IPS-20b (cell line): Measurements from ENCODE around the gene POLE2.
"Not testable (repeated sequence)": the region's sequence is repeated elsewhere in the genome, so short reads cannot be mapped to it uniquely, and the experiment has no call there.

Experiments
- H3K27ac ChIP-seq: one replicate; pipeline ENCODE4 v1.5.1; 2013; ENCODE audit warnings: low read length
- H3K27me3 ChIP-seq: 2 replicates; pipeline ENCODE4 v1.6.1; 2013; ENCODE audit warnings: mild to moderate bottlenecking, low read length, inconsistent platforms; ENCODE audit not compliant: insufficient read depth
- H3K36me3 ChIP-seq: 2 replicates; pipeline ENCODE4 v1.6.1; 2013; ENCODE audit warnings: low read depth, mild to moderate bottlenecking, inconsistent platforms, low read length, moderate library complexity; ENCODE audit not compliant: insufficient read depth
- H3K4me1 ChIP-seq: 2 replicates; pipeline ENCODE4 v1.6.1; 2013; ENCODE audit warnings: mild to moderate bottlenecking, control low read depth, inconsistent platforms, low read length, moderate library complexity; ENCODE audit not compliant: insufficient read depth
- H3K4me3 ChIP-seq: 2 replicates; pipeline ENCODE4 v1.5.1; 2013; ENCODE audit warnings: mild to moderate bottlenecking, low read length, inconsistent platforms
- H3K9ac ChIP-seq: 2 replicates; pipeline ENCODE4 v1.6.1; 2013; ENCODE audit warnings: low read depth, mild to moderate bottlenecking, inconsistent platforms, low read length, moderate library complexity
- H3K9me3 ChIP-seq: 2 replicates; pipeline ENCODE4 v1.6.1; 2013; ENCODE audit warnings: mild to moderate bottlenecking, low read depth, low read length, inconsistent platforms; ENCODE audit not compliant: insufficient read depth

Gene POLE2

DNA sequence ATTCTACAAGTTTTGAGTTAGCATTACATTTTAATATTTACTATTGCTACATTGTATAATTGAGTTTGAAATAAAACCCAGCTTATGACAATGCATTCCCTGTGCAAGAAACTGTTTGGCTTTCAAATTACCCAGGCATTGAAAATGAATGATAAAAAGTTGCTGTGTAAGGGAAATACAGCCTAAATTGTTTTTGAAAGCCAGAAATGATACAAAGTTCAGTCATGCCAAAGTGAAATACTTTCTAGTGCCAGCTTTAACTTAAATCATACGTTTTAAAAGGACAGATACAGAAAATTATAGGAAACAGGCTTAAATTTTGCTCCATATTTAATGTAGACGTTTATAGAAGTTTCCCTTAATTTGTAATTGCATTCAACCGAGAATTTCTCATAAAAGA is 64.6 kb downstream of the POLE2 start:
- H3K27ac ChIP-seq, result no peak overlapping the region
- peak overlapping the region; percentile 99; the same call in 1 of the 2 replicates for H3K4me3 ChIP-seq
- H3K4me1 ChIP-seq, result 0 out of 2 replicates have a peak, but pooled peaks cover 4% of the 10 kb centered on the region

GRCh38 chr14:49622022-49622607 is 65.9 kb downstream of the POLE2 start:
- no peak overlapping the region; the same call in 1 of the 2 replicates for H3K9ac ChIP-seq
- H3K4me3 ChIP-seq, result peak overlapping the region; percentile 99
- H3K27ac ChIP-seq, result no peak overlapping the region

More for the DNA sequence above, 64.6 kb downstream of the POLE2 start:
- no peak overlapping the region for H3K9ac ChIP-seq
- no peaks in the 10 kb centered on the region for H3K9me3 ChIP-seq
- no peaks in the 10 kb centered on the region for H3K27me3 ChIP-seq
- peaks cover 48% of the 10 kb centered on the region for H3K36me3 ChIP-seq

GRCh38 chr14:49621114-49621881 is 66.7 kb downstream of the POLE2 start:
- Histone ChIP-seq H3K4me3 (peak overlapping the region; percentile 99), H3K36me3 (peaks cover 40% of the 10 kb centered on the region), H3K9ac (peak overlapping the region; percentile 66; the same call in 1 of the 2 replicates), H3K9me3 (no peaks in the 10 kb centered on the region), H3K4me1 (0 out of 2 replicates have a peak, but pooled peaks cover 4% of the 10 kb centered on the region), H3K27me3 (no peaks in the 10 kb centered on the region), H3K27ac (no peak overlapping the region)

More at GRCh38 chr14:49622022-49622607, 65.9 kb downstream of the POLE2 start:
- Histone ChIP-seq H3K36me3 (peaks cover 49% of the 10 kb centered on the region), H3K4me1 (0 out of 2 replicates have a peak, but pooled peaks cover 4% of the 10 kb centered on the region), H3K27me3 (no peaks in the 10 kb centered on the region), H3K9me3 (no peaks in the 10 kb centered on the region)

DNA sequence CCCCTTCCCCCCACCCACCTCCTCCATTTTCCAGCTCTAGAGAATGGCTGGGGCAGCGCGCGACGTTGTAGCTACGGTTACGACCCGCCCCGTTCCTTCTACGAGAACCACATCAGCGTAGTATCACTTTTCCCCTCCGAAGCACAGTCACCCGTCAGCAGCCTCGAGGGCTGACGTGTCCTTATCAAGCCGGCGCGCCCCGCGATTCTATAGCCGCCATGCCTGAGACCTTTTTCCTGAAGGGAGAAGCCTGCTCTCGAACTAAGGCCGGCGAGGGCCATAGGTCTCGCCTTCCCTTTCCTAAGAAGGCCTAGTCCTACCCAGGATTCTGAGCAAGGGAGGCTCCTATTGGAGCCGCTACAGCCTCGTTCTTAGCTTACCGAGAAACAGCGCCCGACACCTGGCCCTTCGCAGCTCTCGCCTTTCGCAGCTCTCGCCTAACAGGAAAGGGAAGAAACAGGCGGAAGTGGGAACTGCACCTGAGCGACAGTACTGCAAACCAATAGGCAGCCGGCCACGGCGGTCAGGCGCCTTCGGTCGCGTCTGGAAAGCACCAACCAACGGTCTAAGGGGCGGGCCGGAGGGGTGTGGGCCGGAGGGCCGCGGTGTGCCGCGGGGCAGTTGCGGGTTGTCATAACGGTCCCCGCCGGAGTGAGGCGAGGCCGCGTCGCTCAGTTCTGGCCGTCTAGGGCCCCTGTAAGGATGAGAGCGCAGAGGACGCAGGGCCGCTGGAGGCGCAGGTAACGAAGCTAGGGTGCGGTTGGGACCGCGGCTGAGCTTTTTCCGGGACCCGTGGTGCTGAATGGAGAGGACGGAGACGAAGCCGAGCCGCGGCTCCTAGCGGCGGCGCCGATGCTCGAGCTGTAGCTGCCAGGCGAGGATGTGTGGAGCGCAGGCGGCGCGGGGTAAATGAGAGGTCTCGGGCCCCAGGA is 67.6 kb downstream of the POLE2 start, which contains the start of the genes MGAT2 and RPL36AL:
TSS of gene MGAT2 (plus strand) at position 618 of the 932 bp plus-strand sequence. CDS start 470 bp downstream, outside the sequence.
TSS of gene RPL36AL (minus strand) at position 445 of the 932 bp plus-strand sequence. CDS start 1,522 bp downstream, outside the sequence.
- 0 out of 2 replicates have a peak, but pooled peaks cover 4% of the 10 kb centered on the region for H3K4me1 ChIP-seq
- peak within 1 kb of the TSS; percentile 99 for H3K4me3 ChIP-seq
- H3K27ac ChIP-seq, result peak within 1 kb of the TSS; percentile 86
- H3K27me3 ChIP-seq, result no peaks in the 10 kb centered on the region
- peaks cover 32% of the 10 kb centered on the region for H3K36me3 ChIP-seq
- no peaks in the 10 kb centered on the region for H3K9me3 ChIP-seq
- H3K9ac ChIP-seq, result peak within 1 kb of the TSS; percentile 97

GRCh38 chr14:49619730-49620129 is 68.3 kb downstream of the POLE2 start:
- H3K4me3 ChIP-seq, result peak overlapping the region; percentile 99
- peak overlapping the region; percentile 97 for H3K9ac ChIP-seq
- H3K36me3 ChIP-seq, result peaks cover 25% of the 10 kb centered on the region
- 0 out of 2 replicates have a peak, but pooled peaks cover 4% of the 10 kb centered on the region for H3K4me1 ChIP-seq
- H3K9me3 ChIP-seq, result no peaks in the 10 kb centered on the region
- H3K27ac ChIP-seq, result peak overlapping the region; percentile 86
- no peaks in the 10 kb centered on the region for H3K27me3 ChIP-seq

GRCh38 chr14:49619273-49619672 is 68.7 kb downstream of the POLE2 start:
- H3K36me3 ChIP-seq, result peaks cover 30% of the 10 kb centered on the region
- H3K9ac ChIP-seq, result peak overlapping the region; percentile 97
- H3K4me1 ChIP-seq, H3K27me3 ChIP-seq, H3K9me3 ChIP-seq: not testable (repeated sequence)
- H3K27ac ChIP-seq, result peak overlapping the region; percentile 86
- peak overlapping the region; percentile 99 for H3K4me3 ChIP-seq

DNA sequence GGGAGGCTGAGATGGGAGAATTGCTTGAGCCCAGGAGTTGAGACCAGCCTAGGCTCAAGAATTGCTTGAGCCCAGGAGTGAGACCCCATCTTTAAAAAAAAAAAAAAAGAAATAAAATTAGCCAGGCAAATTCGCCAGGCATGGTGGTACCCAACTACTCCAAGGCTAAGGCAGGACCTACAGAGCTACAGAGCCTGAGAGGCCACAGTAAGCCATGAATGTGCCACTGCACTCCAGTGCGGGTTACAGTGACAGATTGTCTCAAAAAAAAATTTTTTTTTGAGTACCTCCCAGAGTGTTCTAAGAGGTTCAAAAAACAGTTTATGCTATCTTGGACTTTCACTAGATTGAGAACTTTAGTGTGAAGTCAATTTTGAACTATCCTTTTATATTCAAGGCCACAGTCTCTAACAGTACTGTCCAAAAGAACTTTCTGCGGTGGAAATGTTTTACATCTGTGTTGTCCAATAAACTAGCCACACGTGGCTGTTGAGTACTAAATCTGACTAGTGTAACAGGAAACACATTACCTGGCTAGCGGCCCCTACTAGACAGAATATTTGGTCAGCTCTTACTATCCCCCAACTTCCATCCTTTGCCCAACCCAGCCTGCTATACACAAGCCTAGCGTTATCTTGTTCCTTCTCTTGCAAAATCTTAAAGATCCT is 70.0 kb downstream of the POLE2 start:
- H3K27ac ChIP-seq, result no peak overlapping the region
- H3K4me3 ChIP-seq, result peak overlapping the region; percentile 32; the same call in 1 of the 2 replicates
- no peaks in the 10 kb centered on the region for H3K27me3 ChIP-seq
- H3K36me3 ChIP-seq, result peaks cover 34% of the 10 kb centered on the region
- H3K9ac ChIP-seq, result no peak overlapping the region
- 0 out of 2 replicates have a peak, but pooled peaks cover 4% of the 10 kb centered on the region for H3K4me1 ChIP-seq
- no peaks in the 10 kb centered on the region for H3K9me3 ChIP-seq

DNA sequence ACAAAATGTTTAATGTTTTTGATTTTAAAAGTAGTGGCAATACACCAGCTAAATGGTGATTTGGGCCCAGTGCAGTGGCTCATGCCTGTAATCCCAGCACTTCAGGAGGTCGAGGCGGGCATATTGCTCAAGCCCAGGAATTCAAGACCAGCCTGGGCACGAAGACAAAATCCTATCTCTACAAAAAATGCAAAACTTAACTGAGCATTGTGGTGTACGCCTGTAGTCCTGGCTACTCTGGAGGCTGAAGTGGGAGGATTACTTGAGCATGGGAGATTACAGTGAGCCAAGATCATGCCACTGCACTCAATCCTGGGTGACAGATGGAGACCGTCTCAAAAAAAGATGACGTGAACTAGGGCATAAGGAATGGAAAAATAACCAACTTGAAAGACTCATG is 72.2 kb downstream of the POLE2 start:
- H3K27me3 ChIP-seq, result no peaks in the 10 kb centered on the region
- no peaks in the 10 kb centered on the region for H3K4me1 ChIP-seq
- H3K27ac ChIP-seq, result no peak overlapping the region
- H3K4me3 ChIP-seq, result no peak overlapping the region
- H3K9me3 ChIP-seq, result no peaks in the 10 kb centered on the region
- peaks cover 37% of the 10 kb centered on the region for H3K36me3 ChIP-seq
- no peak overlapping the region for H3K9ac ChIP-seq

- H3K27me3 ChIP-seq, result no peaks in the 10 kb centered on the region
- H3K4me1 ChIP-seq, result no peaks in the 10 kb centered on the region
- no peak overlapping the region for H3K9ac ChIP-seq
- no peak overlapping the region for H3K27ac ChIP-seq
- H3K4me3 ChIP-seq, result no peak overlapping the region
- H3K36me3 ChIP-seq, result peaks cover 42% of the 10 kb centered on the region
- no peaks in the 10 kb centered on the region for H3K9me3 ChIP-seq
Measured at GRCh38 chr14:49614196-49614595, 73.8 kb downstream of the POLE2 start.

- no peak overlapping the region for H3K9ac ChIP-seq
- H3K36me3 ChIP-seq, result peaks cover 37% of the 10 kb centered on the region
- H3K4me3 ChIP-seq, result no peak overlapping the region
- H3K27ac ChIP-seq, result no peak overlapping the region
- H3K9me3 ChIP-seq, result no peaks in the 10 kb centered on the region
- H3K27me3 ChIP-seq, result no peaks in the 10 kb centered on the region
- H3K4me1 ChIP-seq, result no peaks in the 10 kb centered on the region
Measured at GRCh38 chr14:49612671-49613070, 75.3 kb downstream of the POLE2 start.
